Measurements from ENCODE around the gene TEDC2. TPM values are rescaled to one million over a fixed set of nuclear protein-coding genes. Genes with fewer than 3 reads are reported as not detected.
A peak's percentile ranks its signal among the peaks of the same experiment; 100 is the strongest.

Gene TEDC2
- total RNA-seq, 1 donor from 2014 or later, result 12.0 TPM

- peaks cover 13% of the 10 kb centered on the region for H3K27me3 ChIP-seq (ENCODE audit: control insufficient read depth, insufficient read depth, low read length)
- TF ChIP-seq CTCF (IDR thresholded peaks at IDR 0.05; ENCODE audit: insufficient read depth, low read length, poor library complexity, severe bottlenecking), result no peak
- H3K36me3 ChIP-seq (ENCODE audit: control insufficient read depth, insufficient read depth, low read length), result no peaks in the 10 kb centered on the region
- no peak for DNase-seq (ENCODE audit: low read depth)
- no peak overlapping the region for H3K4me3 ChIP-seq (ENCODE audit: low read depth, low read length)
Measured at GRCh38 chr16:2470234-2470601, 10.3 kb downstream of the TEDC2 start.

GRCh38 chr16:2470603-2471015, 10.7 kb downstream of the TEDC2 start:
- DNase-seq (ENCODE audit: low read depth), result no peak
- H3K27me3 ChIP-seq (ENCODE audit: control insufficient read depth, insufficient read depth, low read length), result peaks cover 13% of the 10 kb centered on the region
- no peak for TF ChIP-seq CTCF (IDR thresholded peaks at IDR 0.05; ENCODE audit: insufficient read depth, low read length, poor library complexity, severe bottlenecking)
- H3K36me3 ChIP-seq (ENCODE audit: control insufficient read depth, insufficient read depth, low read length), result no peaks in the 10 kb centered on the region
- no peak overlapping the region for H3K4me3 ChIP-seq (ENCODE audit: low read depth, low read length)

- peaks cover 13% of the 10 kb centered on the region for H3K27me3 ChIP-seq (ENCODE audit: control insufficient read depth, insufficient read depth, low read length)
- no peak for DNase-seq (ENCODE audit: low read depth)
- TF ChIP-seq CTCF (IDR thresholded peaks at IDR 0.05; ENCODE audit: insufficient read depth, low read length, poor library complexity, severe bottlenecking), result no peak
- no peaks in the 10 kb centered on the region for H3K36me3 ChIP-seq (ENCODE audit: control insufficient read depth, insufficient read depth, low read length)
- H3K4me3 ChIP-seq (ENCODE audit: low read depth, low read length), result peak within 1 kb of the TSS; percentile 9
Measured at GRCh38 chr16:2471016-2471652, 11.2 kb downstream of the TEDC2 start, which contains the start of gene NTN3. Gene NTN3, plus strand, starts transcription at chr16:2471297. Its CDS starts 405 bp downstream, at chr16:2471702.

GRCh38 chr16:2471653-2472487, 12.0 kb downstream of the TEDC2 start:
- TF ChIP-seq CTCF (IDR thresholded peaks at IDR 0.05; ENCODE audit: insufficient read depth, low read length, poor library complexity, severe bottlenecking), result no peak
- H3K4me3 ChIP-seq (ENCODE audit: low read depth, low read length), result peak overlapping the region; percentile 9
- H3K27me3 ChIP-seq (ENCODE audit: control insufficient read depth, insufficient read depth, low read length), result peaks cover 13% of the 10 kb centered on the region
- no peaks in the 10 kb centered on the region for H3K36me3 ChIP-seq (ENCODE audit: control insufficient read depth, insufficient read depth, low read length)
- DNase-seq (ENCODE audit: low read depth), result no peak

GRCh38 chr16:2472488-2472864, 12.6 kb downstream of the TEDC2 start:
- no peaks in the 10 kb centered on the region for H3K36me3 ChIP-seq (ENCODE audit: control insufficient read depth, insufficient read depth, low read length)
- no peak for TF ChIP-seq CTCF (IDR thresholded peaks at IDR 0.05; ENCODE audit: insufficient read depth, low read length, poor library complexity, severe bottlenecking)
- peaks cover 13% of the 10 kb centered on the region for H3K27me3 ChIP-seq (ENCODE audit: control insufficient read depth, insufficient read depth, low read length)
- H3K4me3 ChIP-seq (ENCODE audit: low read depth, low read length), result no peak overlapping the region
- DNase-seq (ENCODE audit: low read depth), result no peak
